GM21447 (cell line): Measurements from ENCODE around the gene PTCHD1.

Source experiments
- ATAC-seq: cut with Tn5 transposase; IDR thresholded peaks from one replicate; pipeline ENCODE4 v1.9.1; 2021; ENCODE audit not compliant: unreplicated experiment

Gene PTCHD1

DNA sequence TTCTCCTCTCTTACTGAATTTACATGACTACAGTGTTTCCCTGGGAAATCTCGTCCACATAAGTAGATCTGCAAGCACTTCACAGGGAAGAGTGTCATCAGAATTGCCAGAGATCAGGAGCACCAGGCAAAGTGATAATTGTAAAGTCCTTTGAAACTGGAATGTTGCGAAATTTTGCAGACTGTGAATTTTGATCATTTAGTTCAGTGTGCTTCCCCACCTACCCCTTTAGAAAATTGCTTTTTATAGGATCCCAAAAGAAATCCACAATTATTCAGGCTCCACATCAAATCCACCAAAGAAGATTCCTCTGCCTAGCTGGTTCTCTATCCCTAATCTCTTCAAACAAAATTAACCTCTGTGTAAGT, 10.2 kb downstream of the PTCHD1 start:
- ATAC-seq, result no peak

DNA sequence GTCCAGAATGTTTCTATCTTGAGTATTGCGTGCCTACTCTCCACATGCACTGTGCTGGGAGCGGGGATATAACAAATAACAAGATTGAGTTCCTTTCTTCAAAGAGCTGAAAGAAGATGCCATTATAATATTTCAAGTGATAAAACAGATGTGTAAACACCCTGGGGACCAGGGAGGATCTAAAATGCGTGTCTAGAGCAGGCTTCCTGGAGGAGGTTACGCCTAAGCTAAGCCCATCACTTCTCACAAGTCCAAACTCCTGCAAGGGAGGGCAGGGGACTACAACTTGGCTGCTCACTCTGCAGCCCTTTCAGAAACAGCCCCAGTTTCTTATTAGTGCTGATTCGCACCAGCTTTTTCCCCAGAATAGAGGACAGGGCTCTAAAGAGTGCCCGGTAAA, 21.5 kb downstream of the PTCHD1 start:
- no peak for ATAC-seq

GRCh38 chrX:23364416-23364815, 29.8 kb downstream of the PTCHD1 start:
- no peak for ATAC-seq

GRCh38 chrX:23365541-23365940, 30.9 kb downstream of the PTCHD1 start:
- no peak for ATAC-seq

DNA sequence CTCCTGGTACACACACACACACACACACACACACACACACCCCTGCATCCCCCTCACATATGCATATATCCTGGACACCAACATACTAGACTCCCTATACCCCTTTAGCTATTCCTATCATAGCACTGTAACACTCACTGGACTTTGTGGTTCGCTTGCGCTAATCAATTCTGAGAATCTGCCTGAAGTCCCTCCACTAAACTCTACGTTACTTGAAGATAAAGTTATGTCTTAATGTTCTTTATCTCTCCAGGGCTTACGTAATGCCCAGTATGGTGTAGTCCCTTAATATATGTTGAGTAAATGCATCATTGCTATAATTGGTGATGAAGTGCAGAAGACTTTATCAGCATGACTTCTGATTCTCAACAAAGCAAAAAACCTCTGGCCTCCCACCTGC, 32.3 kb downstream of the PTCHD1 start:
- no peak for ATAC-seq

DNA sequence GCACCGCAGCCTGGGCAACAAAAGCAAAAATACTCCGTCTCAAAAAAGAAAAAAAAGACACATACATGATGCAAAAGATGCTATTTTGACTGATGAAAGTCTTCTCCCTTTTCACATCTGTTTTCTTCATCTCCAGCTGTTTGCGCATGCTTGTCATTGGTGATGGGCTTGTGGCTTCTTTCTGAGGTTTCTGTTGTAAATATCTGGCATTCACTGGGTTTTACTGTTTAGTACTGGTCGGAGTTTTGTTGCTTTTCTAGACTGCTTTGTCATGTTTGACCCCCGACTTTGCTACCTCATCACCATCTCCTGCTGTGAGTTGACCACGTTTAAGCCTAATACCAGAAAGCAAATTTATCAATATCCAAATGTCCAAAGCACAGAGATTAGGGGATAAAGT, 34.4 kb downstream of the PTCHD1 start:
- no peak for ATAC-seq

DNA sequence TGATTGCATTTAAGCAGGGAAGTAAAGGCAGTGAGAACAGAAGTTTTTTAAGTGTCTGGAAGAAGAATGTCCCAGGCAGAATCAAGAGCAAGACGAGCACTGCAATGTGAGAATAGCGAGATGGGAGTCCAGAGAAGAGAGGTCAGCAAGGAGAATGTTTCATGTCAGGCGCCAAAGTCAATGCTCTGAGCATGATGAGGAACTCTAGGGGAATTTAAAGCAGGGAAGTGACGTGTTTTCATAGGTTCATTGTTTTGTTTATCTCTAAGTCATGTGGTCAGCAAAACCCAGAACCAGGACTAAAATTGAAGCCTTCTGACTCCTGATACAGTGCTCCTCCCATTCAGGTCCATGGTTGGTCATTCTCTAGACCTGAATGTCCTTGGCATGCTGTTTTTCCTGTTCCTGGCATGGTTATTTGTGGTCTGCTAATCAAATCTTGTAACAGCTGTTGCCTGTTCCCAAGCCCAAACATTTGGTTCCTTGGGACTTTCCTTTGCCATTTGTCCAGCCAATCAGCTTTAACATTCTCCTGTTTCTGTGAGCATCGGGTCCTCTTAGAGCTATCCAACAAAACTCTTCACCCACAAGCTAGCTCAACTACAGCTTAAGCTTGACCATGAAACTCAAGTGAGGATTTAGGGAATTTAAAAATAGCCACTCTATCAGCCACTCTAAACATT, 37.7 kb downstream of the PTCHD1 start:
- no peak for ATAC-seq

DNA sequence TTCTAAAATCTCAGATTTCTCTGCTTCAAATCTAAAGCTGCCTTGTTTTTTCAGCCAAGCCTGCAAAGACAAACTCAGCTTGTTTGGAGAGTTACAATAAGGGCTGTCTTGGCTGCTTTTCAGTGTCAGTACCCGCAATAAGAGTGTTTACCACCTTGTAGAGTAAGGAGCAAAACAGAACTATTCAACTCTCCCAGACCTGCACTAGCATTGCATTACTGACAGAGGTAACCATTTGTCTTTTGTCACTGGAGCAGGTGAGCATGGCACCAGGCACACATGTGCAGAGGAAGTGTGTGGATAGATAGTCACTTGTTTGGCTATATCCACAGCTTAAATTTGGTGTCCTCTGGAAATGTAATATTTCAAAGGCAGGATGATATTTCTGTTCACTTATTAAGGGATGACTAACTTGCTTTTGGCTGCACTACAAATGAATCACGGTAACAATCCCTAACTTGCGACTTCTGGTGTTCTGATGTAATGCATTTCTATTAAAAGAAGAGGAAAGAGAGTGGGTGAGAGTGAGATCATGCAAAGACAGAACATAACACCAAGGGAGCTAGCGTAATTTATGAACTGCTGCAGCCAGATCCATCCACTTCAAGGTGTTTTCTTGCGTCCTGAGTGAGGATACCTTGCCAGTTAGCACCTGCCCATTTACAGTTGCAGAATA, 38.6 kb downstream of the PTCHD1 start:
- ATAC-seq, result no peak

GRCh38 chrX:23374291-23374690, 39.6 kb downstream of the PTCHD1 start:
- no peak for ATAC-seq

DNA sequence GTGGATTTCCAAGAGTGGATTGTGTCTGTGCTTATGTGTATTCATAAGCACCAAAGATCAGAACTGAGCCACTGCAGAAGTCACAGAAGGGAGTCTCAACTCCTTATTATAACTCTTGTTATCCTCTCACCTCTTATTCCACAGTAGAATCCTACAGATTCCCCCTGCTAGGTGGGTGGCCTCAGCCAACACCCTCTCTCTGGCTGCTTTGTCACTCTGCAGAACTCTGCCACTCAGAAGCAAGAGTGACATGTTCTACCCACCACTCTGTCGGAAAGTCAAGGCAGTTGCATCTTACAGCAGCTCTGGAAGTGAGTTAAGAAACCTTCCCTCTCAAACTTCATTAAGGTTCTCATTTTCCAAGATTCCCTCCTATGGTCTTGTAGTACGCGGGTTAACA, 41.9 kb downstream of the PTCHD1 start:
- no peak for ATAC-seq

- no peak for ATAC-seq
These were observed 45.9 kb downstream of the PTCHD1 start for GRCh38 chrX:23380581-23380980.

DNA sequence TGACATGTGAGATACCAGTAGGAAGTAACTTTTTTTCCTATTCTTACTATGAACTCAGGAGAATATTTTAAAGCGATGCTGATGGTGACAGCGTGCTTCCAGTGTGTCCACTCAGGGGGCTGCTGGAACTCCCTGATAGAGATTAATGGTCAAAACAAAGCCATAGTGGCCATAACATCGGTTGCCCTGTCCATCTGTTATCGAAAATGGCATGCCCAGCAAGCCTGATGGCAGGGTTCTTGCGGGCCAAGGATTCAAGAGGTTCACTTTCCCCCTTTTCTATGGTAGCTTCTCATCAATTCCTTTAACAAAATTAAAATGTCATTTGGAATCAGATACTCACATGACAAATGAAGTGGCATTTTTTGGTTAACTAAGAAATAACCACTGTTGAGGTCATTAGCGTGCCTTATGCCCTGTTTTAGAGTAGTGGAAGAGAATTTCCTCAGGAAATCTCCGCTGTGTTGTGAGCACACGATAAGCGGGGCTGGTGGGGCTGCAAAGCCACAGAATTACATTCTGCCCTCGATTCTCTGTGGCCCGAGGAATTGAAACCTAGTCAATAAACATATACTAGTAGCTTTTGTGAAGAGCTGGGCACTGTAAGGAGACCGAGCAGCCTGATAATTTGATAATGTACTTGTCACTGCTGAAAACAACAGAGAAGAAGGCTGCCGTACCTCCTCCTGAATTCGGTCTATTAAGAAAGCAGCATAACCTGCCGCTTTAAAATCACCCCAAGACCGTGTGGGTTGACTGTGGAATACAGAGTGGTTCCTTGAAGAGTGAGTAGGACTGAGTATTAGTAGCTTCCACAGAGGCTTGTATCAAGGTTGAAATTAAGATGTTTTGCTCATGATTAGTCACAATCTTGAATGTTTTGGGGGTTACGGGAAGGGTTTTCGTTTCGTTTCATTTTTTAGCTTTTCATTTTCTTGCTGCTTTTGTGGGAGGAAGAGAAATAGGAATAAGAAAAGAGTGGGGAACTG, 46.7 kb downstream of the PTCHD1 start:
- ATAC-seq, result no peak

GRCh38 chrX:23382572-23382971, 47.9 kb downstream of the PTCHD1 start:
- no peak for ATAC-seq

- ATAC-seq, result no peak
These were observed 48.8 kb downstream of the PTCHD1 start for GRCh38 chrX:23383411-23383810.

DNA sequence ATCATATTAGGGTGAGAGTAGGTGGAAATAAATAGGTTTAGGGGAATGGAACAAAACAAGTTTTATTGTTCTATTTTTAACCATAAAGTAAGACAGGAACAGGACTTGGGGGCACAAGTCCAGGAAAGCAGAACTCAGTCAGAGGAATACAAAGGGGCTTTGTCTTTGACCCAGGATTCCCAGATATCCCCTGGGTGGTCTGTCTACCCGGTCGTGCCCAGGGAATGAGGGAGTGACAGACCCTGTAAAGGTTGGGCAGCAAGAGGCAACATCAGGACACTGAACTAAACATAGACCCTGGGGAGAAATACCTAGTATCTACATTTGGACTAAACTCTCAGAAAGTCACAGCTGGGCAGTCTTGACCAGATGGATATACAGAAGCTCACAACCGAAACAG, 50.6 kb downstream of the PTCHD1 start:
- ATAC-seq, result no peak

GRCh38 chrX:23386260-23386659, 51.6 kb downstream of the PTCHD1 start:
- no peak for ATAC-seq

DNA sequence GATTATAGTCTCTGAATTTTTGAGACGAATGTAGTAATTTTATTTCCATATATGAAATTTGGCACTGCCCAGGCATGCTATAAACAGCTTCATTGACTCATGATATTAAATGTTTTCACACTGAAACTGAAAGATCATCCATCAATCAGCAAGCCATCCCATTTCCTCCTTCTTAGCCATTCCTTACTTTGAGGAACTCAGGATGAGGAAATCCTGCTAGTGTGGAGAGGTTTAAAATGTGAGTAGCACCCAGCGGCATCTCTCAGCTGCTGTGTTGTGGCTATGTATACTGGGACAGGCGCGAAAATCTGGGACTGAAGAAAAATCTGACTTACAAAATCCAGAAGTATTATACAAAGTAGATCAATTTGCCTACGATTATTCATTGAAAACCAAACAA, 52.1 kb downstream of the PTCHD1 start:
- ATAC-seq, result no peak

- no peak for ATAC-seq
These were observed 53.0 kb downstream of the PTCHD1 start for GRCh38 chrX:23387550-23388184.

DNA sequence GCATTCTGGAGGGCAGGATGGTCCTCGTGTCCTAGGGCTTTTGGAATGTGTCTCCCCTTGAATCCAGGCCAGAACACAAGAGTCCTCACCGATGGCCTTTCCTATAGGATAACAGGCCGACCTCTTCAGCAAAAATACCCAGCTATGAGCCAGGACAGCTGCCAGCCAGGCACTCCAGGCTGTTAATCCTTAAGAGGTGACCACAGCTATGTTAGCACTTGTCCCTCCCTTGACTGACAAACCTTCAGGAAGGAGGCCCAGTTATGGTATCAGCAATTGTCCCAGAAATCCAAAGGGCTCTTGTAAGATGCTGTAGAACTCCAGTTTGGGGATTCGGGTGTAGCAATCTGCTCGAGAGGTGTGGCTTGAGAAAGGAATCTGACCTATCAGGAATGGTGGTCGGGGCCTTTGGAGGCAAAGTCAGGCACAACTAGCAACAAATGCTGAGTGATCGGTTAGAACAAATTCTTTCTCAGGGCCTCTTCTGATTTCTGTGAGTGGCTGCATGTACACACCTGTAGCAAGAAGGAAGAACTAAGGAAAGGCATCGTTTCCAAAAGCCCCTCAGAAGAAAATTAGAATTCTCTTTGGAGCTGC, 54.6 kb downstream of the PTCHD1 start:
- no peak for ATAC-seq

DNA sequence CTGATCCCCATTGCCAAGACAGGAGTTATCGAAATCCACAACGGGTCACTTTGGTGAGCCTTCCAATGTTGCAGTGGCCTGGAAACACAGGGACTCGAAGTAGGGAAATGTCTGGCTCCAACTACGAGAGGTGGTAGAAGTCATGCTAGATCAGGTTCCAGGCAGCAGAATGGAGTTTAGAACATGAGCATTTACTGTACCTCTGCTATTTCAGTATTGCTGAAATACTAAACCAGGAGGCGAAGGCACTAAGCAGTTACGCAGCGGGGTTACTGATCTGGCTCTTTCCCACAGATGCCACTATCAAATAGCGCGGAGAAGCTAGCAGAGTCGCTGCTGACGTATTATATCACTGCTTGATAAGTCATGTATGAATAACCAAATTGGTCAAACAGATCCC, 56.3 kb downstream of the PTCHD1 start:
- ATAC-seq, result no peak

DNA sequence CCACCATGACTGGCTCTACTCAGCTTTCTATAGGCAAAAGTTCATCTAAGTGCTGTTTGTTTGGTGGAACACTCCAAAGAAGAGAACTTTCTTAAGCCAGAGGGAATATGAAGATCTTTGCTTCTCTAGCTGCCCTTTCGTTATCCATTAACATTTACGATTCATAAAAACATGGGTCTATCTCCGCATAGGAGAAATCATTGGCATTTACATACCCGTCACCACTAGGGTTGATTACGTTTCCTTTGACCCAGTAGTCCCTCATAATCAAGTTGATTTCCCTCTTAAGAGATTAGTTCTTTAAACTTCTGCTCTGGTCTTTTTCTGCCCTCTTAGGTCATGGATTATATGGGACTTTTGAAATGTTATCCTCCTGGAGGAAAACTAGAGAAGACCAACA, 57.5 kb downstream of the PTCHD1 start:
- no peak for ATAC-seq
